ENCODE measurements around the gene FOXP1. TPM values are rescaled to one million over a fixed set of nuclear protein-coding genes. Genes with fewer than 3 reads are reported as not detected.

FOXP1 gene
- total RNA-seq, 1 donor from 2014 or later = 195 TPM

- no peak for TF ChIP-seq CTCF (IDR thresholded peaks at IDR 0.05)
- no peak for DNase-seq (ENCODE audit: extremely low spot score, unreplicated experiment)
- Mint-ChIP-seq H3K9me3 (ENCODE audit: unreplicated experiment) (peaks cover 8% of the 10 kb centered on the region), H3K4me3 (ENCODE audit: unreplicated experiment) (no peak overlapping the region), H3K4me1 (ENCODE audit: unreplicated experiment) (peaks cover 15% of the 10 kb centered on the region), H3K27me3 (ENCODE audit: unreplicated experiment) (no peaks in the 10 kb centered on the region), H3K27ac (ENCODE audit: unreplicated experiment) (no peak overlapping the region), H3K36me3 (ENCODE audit: unreplicated experiment) (peaks cover 34% of the 10 kb centered on the region)
These were observed 96.1 kb downstream of the FOXP1 start for GRCh38 chr3:71487418-71487817.

GRCh38 chr3:71486831-71487230 is 96.7 kb downstream of the FOXP1 start:
- DNase-seq (ENCODE audit: extremely low spot score, unreplicated experiment) = no peak
- Mint-ChIP-seq H3K27me3 (ENCODE audit: unreplicated experiment) (no peaks in the 10 kb centered on the region), H3K4me1 (ENCODE audit: unreplicated experiment) (peaks cover 14% of the 10 kb centered on the region), H3K27ac (ENCODE audit: unreplicated experiment) (peak overlapping the region; percentile 7), H3K9me3 (ENCODE audit: unreplicated experiment) (peaks cover 6% of the 10 kb centered on the region), H3K36me3 (ENCODE audit: unreplicated experiment) (peaks cover 31% of the 10 kb centered on the region), H3K4me3 (ENCODE audit: unreplicated experiment) (no peak overlapping the region)
- TF ChIP-seq CTCF (IDR thresholded peaks at IDR 0.05) = no peak

GRCh38 chr3:71485896-71486295 is 97.6 kb downstream of the FOXP1 start:
- TF ChIP-seq CTCF (IDR thresholded peaks at IDR 0.05) = no peak
- peaks cover 26% of the 10 kb centered on the region for H3K36me3 Mint-ChIP-seq (ENCODE audit: unreplicated experiment)
- H3K27ac Mint-ChIP-seq (ENCODE audit: unreplicated experiment) = no peak overlapping the region
- no peaks in the 10 kb centered on the region for H3K9me3 Mint-ChIP-seq (ENCODE audit: unreplicated experiment)
- peaks cover 15% of the 10 kb centered on the region for H3K4me1 Mint-ChIP-seq (ENCODE audit: unreplicated experiment)
- H3K4me3 Mint-ChIP-seq (ENCODE audit: unreplicated experiment) = no peak overlapping the region
- no peaks in the 10 kb centered on the region for H3K27me3 Mint-ChIP-seq (ENCODE audit: unreplicated experiment)
- no peak for DNase-seq (ENCODE audit: extremely low spot score, unreplicated experiment)

- no peak overlapping the region for H3K27ac Mint-ChIP-seq (ENCODE audit: unreplicated experiment)
- no peaks in the 10 kb centered on the region for H3K27me3 Mint-ChIP-seq (ENCODE audit: unreplicated experiment)
- TF ChIP-seq CTCF (IDR thresholded peaks at IDR 0.05) = no peak
- H3K36me3 Mint-ChIP-seq (ENCODE audit: unreplicated experiment) = peaks cover 14% of the 10 kb centered on the region
- peaks cover 15% of the 10 kb centered on the region for H3K4me1 Mint-ChIP-seq (ENCODE audit: unreplicated experiment)
- H3K4me3 Mint-ChIP-seq (ENCODE audit: unreplicated experiment) = no peak overlapping the region
- DNase-seq (ENCODE audit: extremely low spot score, unreplicated experiment) = no peak
- no peaks in the 10 kb centered on the region for H3K9me3 Mint-ChIP-seq (ENCODE audit: unreplicated experiment)
These were observed 99.1 kb downstream of the FOXP1 start for GRCh38 chr3:71484452-71484851.

GRCh38 chr3:71484047-71484446 is 99.5 kb downstream of the FOXP1 start:
- no peak for DNase-seq (ENCODE audit: extremely low spot score, unreplicated experiment)
- H3K27me3 Mint-ChIP-seq (ENCODE audit: unreplicated experiment) = no peaks in the 10 kb centered on the region
- H3K9me3 Mint-ChIP-seq (ENCODE audit: unreplicated experiment) = no peaks in the 10 kb centered on the region
- H3K27ac Mint-ChIP-seq (ENCODE audit: unreplicated experiment) = no peak overlapping the region
- TF ChIP-seq CTCF (IDR thresholded peaks at IDR 0.05) = no peak
- peaks cover 15% of the 10 kb centered on the region for H3K4me1 Mint-ChIP-seq (ENCODE audit: unreplicated experiment)
- no peak overlapping the region for H3K4me3 Mint-ChIP-seq (ENCODE audit: unreplicated experiment)
- H3K36me3 Mint-ChIP-seq (ENCODE audit: unreplicated experiment) = peaks cover 12% of the 10 kb centered on the region
